Prostate gland (tissue), 2 donors: ENCODE data around the gene ACTR1A.

Experiments
- CTCF ChIP-seq, 4 experiments: fragments of 200-600 bp in 2 of 4; fragments of 450-650 bp in 2 of 4; sonication (generic) in 2 of 4; IDR thresholded peaks; 1 replicate in 3 of 4; 2 replicates in 1 of 4; pipeline ENCODE4 v1.5.1; 2016 to 2019; ENCODE audit warnings: antibody characterized with exemption in 4 of 4, mild to moderate bottlenecking in 2 of 4, moderate library complexity in 2 of 4
- POLR2A ChIP-seq: fragments of 450-650 bp; IDR thresholded peaks from one replicate; pipeline ENCODE4 v1.6.1; 2016; ENCODE audit warnings: antibody characterized with exemption, mild to moderate bottlenecking

DNA sequence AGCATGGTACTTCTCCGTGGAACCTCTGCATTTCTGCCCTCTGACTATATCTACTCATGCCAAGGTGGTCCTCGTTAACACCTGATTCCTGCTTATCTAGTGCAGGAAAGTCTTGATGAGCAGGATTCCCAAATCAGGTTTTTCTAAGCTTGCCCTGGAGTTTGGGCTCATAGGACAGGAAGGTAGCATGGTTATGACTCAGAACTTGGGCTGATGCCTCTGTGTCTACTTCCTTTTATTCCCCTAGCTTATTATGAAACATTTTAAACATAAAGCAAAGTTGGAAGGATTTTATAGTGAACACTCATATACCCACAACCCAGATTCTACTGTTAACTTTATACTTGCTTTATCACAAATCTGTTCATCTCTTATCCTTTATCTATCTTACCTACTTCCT is 6.9 kb upstream of the ACTR1A start:
- TF ChIP-seq POLR2A (no peak), CTCF (IDR thresholded peaks at IDR 0.05) (no peak)
